IMR-90 (cell line): ENCODE data around the gene ACSS2.

Experiments
- CEBPB ChIP-seq: IDR thresholded peaks from 2 replicates; pipeline ENCODE4 v1.6.1; 2012; ENCODE audit warnings: low read depth, low read length, improper control_type of control experiment
- CHD1 ChIP-seq: IDR thresholded peaks from 2 replicates; pipeline ENCODE4 v1.6.1; 2012; ENCODE audit warnings: low read depth, low read length, improper control_type of control experiment
- FOS ChIP-seq: fragments of 150-350 bp; IDR thresholded peaks from 2 replicates; pipeline ENCODE4 v1.6.1; 2016; ENCODE audit warnings: low read depth, low read length
- MAZ ChIP-seq: IDR thresholded peaks from 2 replicates; pipeline ENCODE4 v1.6.1; 2012; ENCODE audit warnings: low read depth, mild to moderate bottlenecking, low read length, improper control_type of control experiment, moderate library complexity, borderline replicate concordance
- MXI1 ChIP-seq: IDR thresholded peaks from 2 replicates; pipeline ENCODE4 v1.6.1; 2012; ENCODE audit warnings: low read depth, mild to moderate bottlenecking, low read length, moderate library complexity, borderline replicate concordance
- NFE2L2 ChIP-seq: fragments of 150-350 bp; IDR thresholded peaks from 2 replicates; pipeline ENCODE4 v1.6.1; 2016; ENCODE audit warnings: low read depth, mild to moderate bottlenecking, low read length
- POLR2A ChIP-seq: IDR thresholded peaks from 2 replicates; pipeline ENCODE4 v1.6.1; 2012; ENCODE audit warnings: mild to moderate bottlenecking, low read depth, low read length
- RAD21 ChIP-seq: IDR thresholded peaks from 2 replicates; pipeline ENCODE4 v1.6.1; 2012; ENCODE audit warnings: low read length, improper control_type of control experiment
- RCOR1 ChIP-seq: IDR thresholded peaks from 2 replicates; pipeline ENCODE4 v1.6.1; 2012; ENCODE audit warnings: mild to moderate bottlenecking, low read length, improper control_type of control experiment; ENCODE audit not compliant: insufficient replicate concordance
- RFX5 ChIP-seq: IDR thresholded peaks from 2 replicates; pipeline ENCODE4 v1.8.0; 2012; ENCODE audit warnings: low read depth, mild to moderate bottlenecking, low read length, moderate library complexity
- SMC3 ChIP-seq: fragments of 150-350 bp; IDR thresholded peaks from 2 replicates; pipeline ENCODE4 v1.6.1; 2016; ENCODE audit warnings: low read depth, mild to moderate bottlenecking, antibody characterized with exemption, low read length, moderate library complexity
- TF ChIP-seq, protein P1 (sequence below): conservative IDR thresholded peaks from 2 replicates; pipeline ENCODE4 v1.5.1; 2012; ENCODE audit warnings: mild to moderate bottlenecking, low read depth, low read length, improper control_type of control experiment
- TF ChIP-seq, protein P2 (sequence below): fragments of 150-350 bp; IDR thresholded peaks from 2 replicates; pipeline ENCODE4 v1.6.1; 2017; ENCODE audit warnings: mild to moderate bottlenecking, antibody characterized with exemption, low read length, low read depth

DNA sequence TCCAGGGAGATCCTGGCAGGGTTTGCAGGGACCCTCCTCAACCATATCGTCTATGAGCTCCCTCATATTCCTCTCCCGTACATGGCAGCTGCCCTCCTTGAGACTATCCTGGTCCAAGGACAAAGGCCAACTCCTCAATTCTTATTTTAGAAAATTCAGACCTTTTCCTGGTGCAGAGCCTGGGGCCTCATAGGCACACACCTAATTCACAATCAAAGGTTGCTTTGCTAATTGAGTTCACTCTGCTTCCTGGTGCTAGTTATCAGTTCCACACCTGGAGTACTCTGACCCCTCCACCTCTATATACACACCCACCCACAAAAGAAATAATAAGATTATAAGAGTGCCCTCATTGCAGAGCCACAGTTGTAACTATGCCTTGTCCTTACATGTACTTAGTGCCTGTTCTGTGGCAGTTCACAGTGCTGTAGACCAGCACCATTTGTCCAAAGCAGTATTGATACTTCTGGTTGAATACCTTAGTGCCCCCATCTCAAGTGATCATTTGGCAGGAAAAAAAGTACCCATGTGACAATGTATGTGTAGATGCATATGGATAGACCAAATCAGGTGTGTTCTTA is 40.5 kb downstream of the ACSS2 start:
- TF ChIP-seq, protein P1, sequence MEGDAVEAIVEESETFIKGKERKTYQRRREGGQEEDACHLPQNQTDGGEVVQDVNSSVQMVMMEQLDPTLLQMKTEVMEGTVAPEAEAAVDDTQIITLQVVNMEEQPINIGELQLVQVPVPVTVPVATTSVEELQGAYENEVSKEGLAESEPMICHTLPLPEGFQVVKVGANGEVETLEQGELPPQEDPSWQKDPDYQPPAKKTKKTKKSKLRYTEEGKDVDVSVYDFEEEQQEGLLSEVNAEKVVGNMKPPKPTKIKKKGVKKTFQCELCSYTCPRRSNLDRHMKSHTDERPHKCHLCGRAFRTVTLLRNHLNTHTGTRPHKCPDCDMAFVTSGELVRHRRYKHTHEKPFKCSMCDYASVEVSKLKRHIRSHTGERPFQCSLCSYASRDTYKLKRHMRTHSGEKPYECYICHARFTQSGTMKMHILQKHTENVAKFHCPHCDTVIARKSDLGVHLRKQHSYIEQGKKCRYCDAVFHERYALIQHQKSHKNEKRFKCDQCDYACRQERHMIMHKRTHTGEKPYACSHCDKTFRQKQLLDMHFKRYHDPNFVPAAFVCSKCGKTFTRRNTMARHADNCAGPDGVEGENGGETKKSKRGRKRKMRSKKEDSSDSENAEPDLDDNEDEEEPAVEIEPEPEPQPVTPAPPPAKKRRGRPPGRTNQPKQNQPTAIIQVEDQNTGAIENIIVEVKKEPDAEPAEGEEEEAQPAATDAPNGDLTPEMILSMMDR: no peak
- TF ChIP-seq MAZ: no peak
- no peak for TF ChIP-seq RAD21
- TF ChIP-seq RCOR1: no peak
- TF ChIP-seq CEBPB: no peak
- TF ChIP-seq POLR2A: no peak
- TF ChIP-seq, protein P2, sequence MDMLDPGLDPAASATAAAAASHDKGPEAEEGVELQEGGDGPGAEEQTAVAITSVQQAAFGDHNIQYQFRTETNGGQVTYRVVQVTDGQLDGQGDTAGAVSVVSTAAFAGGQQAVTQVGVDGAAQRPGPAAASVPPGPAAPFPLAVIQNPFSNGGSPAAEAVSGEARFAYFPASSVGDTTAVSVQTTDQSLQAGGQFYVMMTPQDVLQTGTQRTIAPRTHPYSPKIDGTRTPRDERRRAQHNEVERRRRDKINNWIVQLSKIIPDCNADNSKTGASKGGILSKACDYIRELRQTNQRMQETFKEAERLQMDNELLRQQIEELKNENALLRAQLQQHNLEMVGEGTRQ: no peak
- no peak for TF ChIP-seq SMC3
- no peak for TF ChIP-seq FOS
- no peak for TF ChIP-seq RFX5
- TF ChIP-seq MXI1: no peak
- no peak for TF ChIP-seq CHD1
- TF ChIP-seq NFE2L2: no peak
